Activated naive CD8-positive, alpha-beta T cell treated with anti-CD3 and anti-CD28 coated beads for 36 hours (primary cell): Measurements from ENCODE around the gene ADGRA3. TPM values are rescaled to one million over a fixed set of nuclear protein-coding genes. Genes with fewer than 3 reads are reported as not detected.
"Not testable (repeated sequence)": the region's sequence is repeated elsewhere in the genome, so short reads cannot be mapped to it uniquely, and the experiment has no call there.

ENCODE experiments used
- DNase-seq: peaks from one replicate; pipeline ENCODE4 v3.0.0; 2021
- H3K27ac Mint-ChIP-seq: one replicate; pipeline ENCODE4 v1.8.0; 2022; ENCODE audit warnings: mild to moderate bottlenecking, moderate library complexity, mixed read lengths
- H3K27me3 Mint-ChIP-seq: one replicate; pipeline ENCODE4 v1.8.0; 2022; ENCODE audit warnings: mild to moderate bottlenecking, mixed read lengths
- H3K36me3 Mint-ChIP-seq: one replicate; pipeline ENCODE4 v1.8.0; 2021; ENCODE audit warnings: mild to moderate bottlenecking, mixed read lengths
- H3K4me1 Mint-ChIP-seq: one replicate; pipeline ENCODE4 v1.8.0; 2021; ENCODE audit warnings: mixed read lengths
- H3K4me3 Mint-ChIP-seq: one replicate; pipeline ENCODE4 v1.8.0; 2022; ENCODE audit warnings: mild to moderate bottlenecking, moderate library complexity, mixed read lengths
- H3K9me3 Mint-ChIP-seq: one replicate; pipeline ENCODE4 v1.8.0; 2022; ENCODE audit warnings: mixed read lengths
- total RNA-seq, 2 experiments: library from RNA; stranded (reverse); gene quantifications; one replicate each; pipeline ENCODE4 v1.2.3, GENCODE V29; 2021

Gene ADGRA3
- total RNA-seq, 2 experiments from 2014 or later: 12.0 to 13.8 TPM

- Mint-ChIP-seq H3K9me3 (no peaks in the 10 kb centered on the region), H3K4me3 (no peak overlapping the region), H3K27ac (no peak overlapping the region), H3K27me3 (no peaks in the 10 kb centered on the region), H3K4me1 (peaks cover 13% of the 10 kb centered on the region), H3K36me3 (peaks cover 7% of the 10 kb centered on the region)
- no peak for DNase-seq
These were observed 38.1 kb downstream of the ADGRA3 start for GRCh38 chr4:22477813-22478182.

GRCh38 chr4:22477136-22477812 is 38.6 kb downstream of the ADGRA3 start:
- H3K4me3 Mint-ChIP-seq: no peak overlapping the region
- peaks cover 13% of the 10 kb centered on the region for H3K4me1 Mint-ChIP-seq
- H3K36me3 Mint-ChIP-seq: peaks cover 9% of the 10 kb centered on the region
- no peaks in the 10 kb centered on the region for H3K27me3 Mint-ChIP-seq
- no peak overlapping the region for H3K27ac Mint-ChIP-seq
- no peak for DNase-seq
- H3K9me3 Mint-ChIP-seq: no peaks in the 10 kb centered on the region

DNA sequence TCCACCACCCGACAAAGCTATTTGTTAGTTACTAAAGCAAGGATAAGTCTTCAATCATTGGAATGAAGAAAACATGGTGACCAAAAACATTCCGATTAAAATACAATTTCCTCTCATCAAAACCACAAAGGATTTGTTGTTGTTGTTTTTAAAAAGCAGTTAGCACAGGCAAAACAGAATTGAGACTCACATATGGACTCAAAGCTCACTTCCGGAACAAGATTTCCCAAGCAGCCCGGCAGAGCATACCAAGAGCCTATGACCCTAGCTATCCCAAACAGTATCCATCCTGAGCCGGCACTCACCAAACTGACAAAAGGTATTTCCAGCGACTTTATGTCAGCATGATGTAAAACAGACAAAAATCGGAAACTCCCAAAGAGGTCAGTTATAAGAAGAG is 39.9 kb downstream of the ADGRA3 start:
- peaks cover 10% of the 10 kb centered on the region for H3K4me1 Mint-ChIP-seq
- H3K36me3 Mint-ChIP-seq: peaks cover 12% of the 10 kb centered on the region
- H3K4me3 Mint-ChIP-seq: no peak overlapping the region
- no peak for DNase-seq
- no peaks in the 10 kb centered on the region for H3K27me3 Mint-ChIP-seq
- no peak overlapping the region for H3K27ac Mint-ChIP-seq
- H3K9me3 Mint-ChIP-seq: no peaks in the 10 kb centered on the region

GRCh38 chr4:22475311-22475646 is 40.6 kb downstream of the ADGRA3 start:
- not testable (repeated sequence) for H3K4me1 Mint-ChIP-seq, H3K4me3 Mint-ChIP-seq, DNase-seq, H3K27ac Mint-ChIP-seq, H3K27me3 Mint-ChIP-seq, H3K9me3 Mint-ChIP-seq
- peaks cover 15% of the 10 kb centered on the region for H3K36me3 Mint-ChIP-seq

DNA sequence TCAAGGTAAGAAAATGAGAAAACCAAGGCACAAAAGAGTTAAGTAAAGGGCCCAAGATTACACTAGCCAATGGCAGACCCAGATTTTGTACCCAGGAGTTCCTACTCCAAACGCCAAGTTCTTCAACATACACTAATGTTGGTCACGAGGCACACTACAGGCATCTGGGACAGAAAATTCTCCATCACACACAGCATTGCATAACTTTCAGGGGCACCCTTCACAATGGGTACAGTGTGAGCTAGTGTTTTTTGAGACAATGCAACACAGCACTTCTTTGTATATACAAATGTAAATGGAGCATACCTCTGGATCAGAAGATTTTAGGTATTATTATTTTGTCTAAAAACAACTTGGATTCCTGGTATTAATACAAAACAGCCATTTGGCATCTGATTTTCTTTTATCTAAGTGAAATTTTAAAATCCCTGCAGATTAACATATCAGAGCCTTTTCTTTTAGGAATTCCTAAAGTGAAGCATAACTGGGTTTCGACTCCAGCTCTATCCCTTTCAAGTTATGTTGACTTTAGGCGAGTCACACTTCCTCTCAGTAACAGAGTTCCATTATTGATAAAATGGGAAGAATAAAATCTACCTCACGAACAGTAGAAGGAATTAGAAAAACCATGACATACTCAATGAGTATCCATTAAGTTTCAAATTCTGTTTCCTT is 41.1 kb downstream of the ADGRA3 start:
- Mint-ChIP-seq H3K9me3 (no peaks in the 10 kb centered on the region), H3K36me3 (peaks cover 15% of the 10 kb centered on the region), H3K27ac (no peak overlapping the region), H3K4me3 (no peak overlapping the region), H3K27me3 (no peaks in the 10 kb centered on the region), H3K4me1 (peaks cover 5% of the 10 kb centered on the region)
- no peak for DNase-seq

GRCh38 chr4:22473268-22473667 is 42.6 kb downstream of the ADGRA3 start:
- Mint-ChIP-seq H3K27ac (no peak overlapping the region), H3K4me1 (peaks cover 1% of the 10 kb centered on the region), H3K4me3 (no peak overlapping the region), H3K36me3 (peaks cover 18% of the 10 kb centered on the region), H3K9me3 (no peaks in the 10 kb centered on the region), H3K27me3 (no peaks in the 10 kb centered on the region)
- no peak for DNase-seq

- Mint-ChIP-seq H3K36me3 (peaks cover 17% of the 10 kb centered on the region), H3K4me3 (no peak overlapping the region), H3K27ac (no peak overlapping the region), H3K9me3 (no peaks in the 10 kb centered on the region), H3K27me3 (no peaks in the 10 kb centered on the region), H3K4me1 (no peaks in the 10 kb centered on the region)
- no peak for DNase-seq
These were observed 43.8 kb downstream of the ADGRA3 start for GRCh38 chr4:22471999-22472461.

DNA sequence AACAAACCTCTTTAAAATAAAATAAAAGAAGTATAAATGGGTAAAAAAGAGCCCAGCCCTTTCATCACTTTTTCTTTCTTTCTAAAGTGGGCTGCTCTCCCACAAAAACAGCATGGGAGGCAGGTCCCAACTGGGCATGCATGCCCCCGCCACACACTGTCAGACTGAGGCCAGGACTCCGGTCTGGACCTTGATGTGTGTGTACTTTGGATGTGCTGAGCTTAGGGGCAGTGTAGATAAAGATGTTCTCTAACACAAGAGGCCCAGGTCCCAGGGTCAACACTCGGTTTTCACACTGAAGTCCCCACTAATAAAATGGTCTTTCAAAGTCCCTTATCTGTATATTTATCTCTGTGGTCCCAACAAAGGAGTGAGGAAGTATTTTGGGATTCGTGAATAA is 44.4 kb downstream of the ADGRA3 start:
- Mint-ChIP-seq H3K27ac (no peak overlapping the region), H3K27me3 (no peaks in the 10 kb centered on the region)

DNA sequence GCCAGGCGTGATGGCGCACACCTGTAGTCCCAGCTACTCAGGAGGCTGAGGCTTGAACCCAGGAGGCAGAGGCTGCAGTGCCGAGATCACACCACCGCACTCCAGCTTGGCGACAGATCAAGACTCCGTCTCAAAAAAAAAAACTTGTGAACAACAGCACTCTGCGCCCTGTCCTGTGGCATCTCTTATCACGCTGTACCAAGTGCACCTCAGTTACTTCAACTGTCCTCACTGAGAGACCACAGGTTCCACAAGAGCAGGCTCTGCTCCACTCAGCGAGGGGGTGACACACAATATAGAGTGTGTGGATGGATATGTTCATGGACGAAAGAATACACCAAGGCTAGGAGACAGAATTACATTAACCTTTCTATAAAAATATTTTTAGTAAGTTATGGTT is 49.3 kb downstream of the ADGRA3 start:
- H3K36me3 Mint-ChIP-seq: peaks cover 20% of the 10 kb centered on the region
- no peaks in the 10 kb centered on the region for H3K27me3 Mint-ChIP-seq
- DNase-seq: no peak
- peaks cover 5% of the 10 kb centered on the region for H3K4me1 Mint-ChIP-seq
- H3K9me3 Mint-ChIP-seq: no peaks in the 10 kb centered on the region
- H3K4me3 Mint-ChIP-seq: no peak overlapping the region
- H3K27ac Mint-ChIP-seq: no peak overlapping the region

More for the DNA sequence above, 44.4 kb downstream of the ADGRA3 start:
- Mint-ChIP-seq H3K9me3 (no peaks in the 10 kb centered on the region), H3K4me3 (no peak overlapping the region), H3K36me3 (peaks cover 18% of the 10 kb centered on the region), H3K4me1 (no peaks in the 10 kb centered on the region)
- DNase-seq: no peak

DNA sequence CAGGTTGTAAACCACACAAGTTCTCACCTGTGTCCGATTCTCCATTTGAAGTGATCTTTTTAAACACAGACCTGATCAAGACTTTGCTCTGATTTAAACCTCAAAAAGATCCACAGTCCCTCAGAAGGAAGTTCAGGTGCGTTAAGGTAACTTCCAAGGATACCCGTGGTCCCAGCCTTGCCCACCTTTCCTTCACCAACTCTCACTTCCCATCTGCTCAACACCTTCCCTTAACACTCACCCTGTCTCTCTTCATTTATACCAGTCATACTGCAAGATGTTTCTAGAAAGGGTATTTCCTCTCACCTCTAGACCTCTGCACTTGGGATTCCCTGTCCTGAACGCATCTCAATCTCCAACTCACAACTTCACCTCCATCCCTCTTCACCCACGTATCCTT is 49.9 kb downstream of the ADGRA3 start:
- Mint-ChIP-seq H3K4me1 (peaks cover 5% of the 10 kb centered on the region), H3K27me3 (no peaks in the 10 kb centered on the region), H3K36me3 (peaks cover 19% of the 10 kb centered on the region), H3K27ac (no peak overlapping the region), H3K4me3 (no peak overlapping the region), H3K9me3 (no peaks in the 10 kb centered on the region)
- DNase-seq: no peak

- H3K4me3 Mint-ChIP-seq: no peak overlapping the region
- H3K27me3 Mint-ChIP-seq: no peaks in the 10 kb centered on the region
- no peaks in the 10 kb centered on the region for H3K9me3 Mint-ChIP-seq
- H3K27ac Mint-ChIP-seq: no peak overlapping the region
- DNase-seq: no peak
- H3K36me3 Mint-ChIP-seq: peaks cover 16% of the 10 kb centered on the region
- peaks cover 5% of the 10 kb centered on the region for H3K4me1 Mint-ChIP-seq
These were observed 50.5 kb downstream of the ADGRA3 start for GRCh38 chr4:22465349-22465748.

GRCh38 chr4:22463179-22463578 is 52.7 kb downstream of the ADGRA3 start:
- peak; percentile 15 for DNase-seq
- peak overlapping the region; percentile 37 for H3K27ac Mint-ChIP-seq

DNA sequence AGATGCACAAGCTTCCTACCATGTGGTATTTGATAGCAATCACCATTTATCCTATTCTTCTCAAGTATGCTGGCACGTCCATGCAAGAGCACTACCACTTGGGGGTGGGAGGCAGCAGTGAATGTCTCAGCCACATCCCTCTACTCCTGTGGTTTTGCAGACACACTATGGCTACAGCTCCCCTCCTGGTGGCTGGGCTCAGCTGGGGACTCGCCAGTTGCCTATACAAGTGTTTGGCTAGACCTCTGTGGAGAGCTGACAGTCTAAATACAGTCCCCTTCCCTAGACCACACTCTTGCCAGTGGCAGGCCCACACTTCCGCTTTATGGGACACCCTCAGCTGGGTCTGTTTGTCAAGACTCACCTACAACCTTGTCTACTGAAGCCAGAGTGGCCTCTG is 53.2 kb downstream of the ADGRA3 start:
- H3K27ac Mint-ChIP-seq: peak overlapping the region; percentile 37
- H3K9me3 Mint-ChIP-seq: no peaks in the 10 kb centered on the region
- H3K4me3 Mint-ChIP-seq: no peak overlapping the region
- H3K36me3 Mint-ChIP-seq: peaks cover 7% of the 10 kb centered on the region
- H3K27me3 Mint-ChIP-seq: no peaks in the 10 kb centered on the region
- H3K4me1 Mint-ChIP-seq: peaks cover 5% of the 10 kb centered on the region
- DNase-seq: no peak

More at GRCh38 chr4:22463179-22463578, 52.7 kb downstream of the ADGRA3 start:
- Mint-ChIP-seq H3K9me3 (no peaks in the 10 kb centered on the region), H3K36me3 (peaks cover 7% of the 10 kb centered on the region), H3K4me3 (no peak overlapping the region), H3K27me3 (no peaks in the 10 kb centered on the region), H3K4me1 (peaks cover 5% of the 10 kb centered on the region)

DNA sequence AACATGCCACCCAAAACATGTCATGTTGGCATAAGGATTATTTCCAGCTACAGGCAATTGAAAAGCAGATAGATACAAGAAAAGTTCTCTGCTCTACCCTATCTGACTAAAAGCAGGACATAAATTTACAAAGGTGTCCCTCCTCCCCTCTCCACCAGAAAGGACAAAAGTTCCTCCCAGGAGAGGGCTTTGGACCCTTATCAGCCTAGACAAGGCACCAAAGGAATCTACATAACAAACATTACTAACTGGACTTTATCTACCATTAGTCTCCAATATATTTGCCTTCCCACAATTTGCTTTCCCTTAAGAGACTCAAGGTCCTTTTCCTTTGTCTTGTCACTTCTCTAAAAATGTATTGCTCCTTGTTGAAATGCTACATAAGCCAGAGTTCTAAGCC is 55.6 kb downstream of the ADGRA3 start:
- Mint-ChIP-seq H3K27me3 (no peaks in the 10 kb centered on the region), H3K27ac (no peak overlapping the region), H3K36me3 (peaks cover 4% of the 10 kb centered on the region), H3K4me3 (no peak overlapping the region), H3K4me1 (peaks cover 5% of the 10 kb centered on the region), H3K9me3 (no peaks in the 10 kb centered on the region)
- DNase-seq: no peak

DNA sequence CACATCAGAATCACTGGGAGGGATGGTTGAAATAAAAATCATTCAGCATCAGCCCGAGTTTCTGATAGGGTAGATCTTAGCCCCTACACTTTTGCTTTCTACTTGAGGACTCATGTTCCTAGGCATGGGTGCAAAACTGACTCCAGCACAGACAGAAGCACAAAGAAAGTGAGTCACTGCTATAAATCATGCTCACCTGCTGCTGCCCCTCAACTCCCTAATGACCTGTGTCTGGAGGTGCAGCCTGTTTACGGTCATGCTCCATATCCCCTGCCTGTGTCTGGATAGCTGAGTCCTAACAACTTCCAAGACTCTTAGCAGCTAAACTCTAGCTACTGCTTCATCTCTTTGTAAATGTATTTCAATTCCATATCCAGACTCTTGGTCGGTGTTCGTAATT is 57.8 kb downstream of the ADGRA3 start:
- H3K27me3 Mint-ChIP-seq: no peaks in the 10 kb centered on the region
- no peak overlapping the region for H3K4me3 Mint-ChIP-seq
- H3K36me3 Mint-ChIP-seq: peaks cover 6% of the 10 kb centered on the region
- H3K9me3 Mint-ChIP-seq: no peaks in the 10 kb centered on the region
- H3K4me1 Mint-ChIP-seq: peaks cover 1% of the 10 kb centered on the region
- no peak for DNase-seq
- H3K27ac Mint-ChIP-seq: no peak overlapping the region

DNA sequence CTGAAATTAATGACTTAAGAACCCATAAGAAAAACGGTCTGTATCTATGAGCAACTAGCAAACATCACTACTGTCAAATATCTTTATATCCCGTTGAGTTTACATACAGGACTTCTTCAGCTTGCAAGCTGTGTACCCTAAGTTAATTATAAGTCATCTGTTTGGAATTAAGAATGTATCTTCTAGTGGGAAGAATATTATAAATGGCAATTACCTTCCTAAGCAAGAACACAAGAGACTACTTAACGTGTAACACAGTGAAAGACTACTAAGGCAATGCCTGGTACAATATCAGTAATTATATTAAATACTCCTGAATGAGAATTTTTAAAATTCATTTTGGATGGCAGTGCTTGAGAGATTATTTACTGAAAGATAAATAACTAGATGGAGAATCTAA is 58.5 kb downstream of the ADGRA3 start:
- Mint-ChIP-seq H3K4me1 (no peaks in the 10 kb centered on the region), H3K27me3 (no peaks in the 10 kb centered on the region), H3K4me3 (no peak overlapping the region), H3K36me3 (peaks cover 6% of the 10 kb centered on the region), H3K27ac (no peak overlapping the region), H3K9me3 (no peaks in the 10 kb centered on the region)
- DNase-seq: no peak
